ENCODE results near the gene PRDM5.

DNA sequence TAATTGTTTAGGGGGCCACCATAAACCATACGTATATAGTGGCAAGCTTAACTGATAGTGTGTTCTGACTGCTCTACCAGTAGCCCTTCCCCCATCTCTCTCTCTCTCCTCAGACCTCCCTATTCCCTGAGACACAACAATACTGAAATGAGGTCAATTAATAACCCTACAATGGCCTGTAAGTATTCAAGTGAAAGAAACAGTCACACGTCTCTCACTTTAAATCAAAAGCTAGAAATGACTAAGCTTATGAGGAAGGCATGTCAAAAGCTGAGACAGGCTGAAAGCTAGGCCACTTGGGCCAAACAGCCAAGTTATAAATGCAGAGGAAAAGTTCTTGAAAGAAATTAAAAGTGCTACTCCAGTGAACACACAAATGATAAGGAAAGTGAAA, 78.0 kb downstream of the PRDM5 start:
- TF ChIP-seq, protein P1, sequence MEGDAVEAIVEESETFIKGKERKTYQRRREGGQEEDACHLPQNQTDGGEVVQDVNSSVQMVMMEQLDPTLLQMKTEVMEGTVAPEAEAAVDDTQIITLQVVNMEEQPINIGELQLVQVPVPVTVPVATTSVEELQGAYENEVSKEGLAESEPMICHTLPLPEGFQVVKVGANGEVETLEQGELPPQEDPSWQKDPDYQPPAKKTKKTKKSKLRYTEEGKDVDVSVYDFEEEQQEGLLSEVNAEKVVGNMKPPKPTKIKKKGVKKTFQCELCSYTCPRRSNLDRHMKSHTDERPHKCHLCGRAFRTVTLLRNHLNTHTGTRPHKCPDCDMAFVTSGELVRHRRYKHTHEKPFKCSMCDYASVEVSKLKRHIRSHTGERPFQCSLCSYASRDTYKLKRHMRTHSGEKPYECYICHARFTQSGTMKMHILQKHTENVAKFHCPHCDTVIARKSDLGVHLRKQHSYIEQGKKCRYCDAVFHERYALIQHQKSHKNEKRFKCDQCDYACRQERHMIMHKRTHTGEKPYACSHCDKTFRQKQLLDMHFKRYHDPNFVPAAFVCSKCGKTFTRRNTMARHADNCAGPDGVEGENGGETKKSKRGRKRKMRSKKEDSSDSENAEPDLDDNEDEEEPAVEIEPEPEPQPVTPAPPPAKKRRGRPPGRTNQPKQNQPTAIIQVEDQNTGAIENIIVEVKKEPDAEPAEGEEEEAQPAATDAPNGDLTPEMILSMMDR (IDR thresholded peaks at IDR 0.05), result no peak
- no peak for TF ChIP-seq ZFX (IDR thresholded peaks at IDR 0.05; ENCODE audit: borderline replicate concordance)

All from 22Rv1 (cell line).